ENCODE data around the gene PPP1R3C.

The PPP1R3C gene

GRCh38 chr10:91617072-91617609, 15.7 kb downstream of the PPP1R3C start:
- Histone ChIP-seq H2BK120ac (ENCODE audit: low read depth, low read length) (no peak overlapping the region), H3K4ac (ENCODE audit: low read depth, low read length) (no peak overlapping the region), H4K8ac (ENCODE audit: low read depth, low read length) (no peak overlapping the region), H3K79me2 (ENCODE audit: control insufficient read depth, insufficient read depth, low read length) (no peaks in the 10 kb centered on the region), H3K18ac (ENCODE audit: low read length) (no peak overlapping the region), H3K4me3 (ENCODE audit: low read length) (no peak overlapping the region), H3K4me1 (ENCODE audit: control insufficient read depth, low read depth, low read length) (no peaks in the 10 kb centered on the region), H3K27ac (ENCODE audit: low read depth, low read length) (no peak overlapping the region), H4K5ac (ENCODE audit: low read length) (no peak overlapping the region), H3K27me3 (ENCODE audit: insufficient read depth, low read length, poor library complexity) (no peaks in the 10 kb centered on the region), H2AK5ac (ENCODE audit: low read length) (no peak overlapping the region), H3K79me1 (ENCODE audit: low read length) (no peaks in the 10 kb centered on the region), H3K56ac (ENCODE audit: low read length) (no peak overlapping the region), H2BK5ac (ENCODE audit: low read length) (no peak overlapping the region), H3K36me3 (ENCODE audit: control insufficient read depth, insufficient read depth, low read length) (no peaks in the 10 kb centered on the region), H3K4me2 (ENCODE audit: low read length) (no peak overlapping the region), H3K9ac (ENCODE audit: low read length) (no peak overlapping the region), H3K23ac (ENCODE audit: low read length) (no peak overlapping the region), H2BK15ac (replicated peaks; ENCODE audit: low read depth) (no peak overlapping the region)
- no CpG with 5 or more reads among the region's 7 CpGs for WGBS (ENCODE audit: extremely low coverage, insufficient coverage, low lambda C conversion rate)
- DNase-seq: no peak

DNA sequence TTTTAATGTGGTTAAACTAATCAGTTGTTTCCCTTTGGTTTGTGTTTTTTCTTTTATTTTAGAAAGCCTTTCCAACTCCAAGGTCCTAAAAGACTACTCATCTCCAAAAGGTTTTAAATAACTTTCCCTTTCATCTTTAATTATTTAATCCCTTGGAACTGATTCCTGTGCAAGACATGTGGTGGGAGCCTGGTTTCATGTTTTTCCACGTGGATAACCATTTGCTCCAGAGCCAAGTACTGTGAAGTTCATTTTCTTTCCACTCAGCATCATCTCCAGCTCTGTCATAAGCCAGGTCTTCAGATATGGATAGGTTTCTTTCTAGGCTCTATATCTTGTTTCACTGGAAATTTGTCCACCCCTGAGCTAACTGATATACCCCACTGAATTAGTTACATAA, 16.7 kb downstream of the PPP1R3C start:
- WGBS (ENCODE audit: extremely low coverage, insufficient coverage, low lambda C conversion rate): no CpG with 5 or more reads among the region's 1 CpG
- H3K27ac ChIP-seq (ENCODE audit: low read depth, low read length): no peak overlapping the region

DNA sequence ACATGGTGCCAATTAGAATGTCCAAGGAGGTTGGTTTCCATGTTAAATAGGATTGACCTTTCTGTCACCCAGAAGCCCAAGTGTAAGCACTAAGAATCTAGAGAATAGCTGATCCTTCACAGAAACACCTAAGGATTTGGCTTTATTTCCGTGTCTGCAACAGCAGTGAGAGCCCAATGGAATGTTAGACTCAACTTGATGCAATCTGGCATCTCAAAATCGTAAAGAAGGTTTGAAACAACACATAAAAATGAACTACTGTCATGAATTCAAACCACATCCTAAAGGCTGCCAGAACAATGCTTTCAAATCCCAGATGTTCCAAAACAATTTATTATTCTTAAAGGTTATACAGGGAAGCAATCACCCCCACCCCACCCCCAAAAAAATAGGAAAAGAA, 18.6 kb downstream of the PPP1R3C start:
- Histone ChIP-seq H3K4me1 (ENCODE audit: control insufficient read depth, low read depth, low read length) (no peaks in the 10 kb centered on the region), H2BK5ac (ENCODE audit: low read length) (no peak overlapping the region), H2BK120ac (ENCODE audit: low read depth, low read length) (no peak overlapping the region), H4K5ac (ENCODE audit: low read length) (no peak overlapping the region), H3K18ac (ENCODE audit: low read length) (no peak overlapping the region), H3K4ac (ENCODE audit: low read depth, low read length) (no peak overlapping the region), H3K23ac (ENCODE audit: low read length) (no peak overlapping the region), H3K4me3 (ENCODE audit: low read length) (no peak overlapping the region), H3K79me1 (ENCODE audit: low read length) (no peaks in the 10 kb centered on the region), H3K56ac (ENCODE audit: low read length) (no peak overlapping the region), H3K36me3 (ENCODE audit: control insufficient read depth, insufficient read depth, low read length) (no peaks in the 10 kb centered on the region), H3K4me2 (ENCODE audit: low read length) (no peak overlapping the region), H3K27ac (ENCODE audit: low read depth, low read length) (no peak overlapping the region), H2AK5ac (ENCODE audit: low read length) (no peak overlapping the region), H3K79me2 (ENCODE audit: control insufficient read depth, insufficient read depth, low read length) (no peaks in the 10 kb centered on the region), H4K8ac (ENCODE audit: low read depth, low read length) (no peak overlapping the region), H2BK15ac (replicated peaks; ENCODE audit: low read depth) (no peak overlapping the region), H3K27me3 (ENCODE audit: insufficient read depth, low read length, poor library complexity) (no peaks in the 10 kb centered on the region), H3K9ac (ENCODE audit: low read length) (no peak overlapping the region)
- no CpG with 5 or more reads among the region's 2 CpGs for WGBS (ENCODE audit: extremely low coverage, insufficient coverage, low lambda C conversion rate)
- no peak for DNase-seq

More for the DNA sequence above, 16.7 kb downstream of the PPP1R3C start:
- Histone ChIP-seq H3K79me1 (ENCODE audit: low read length) (no peaks in the 10 kb centered on the region), H3K4me2 (ENCODE audit: low read length) (no peak overlapping the region), H4K5ac (ENCODE audit: low read length) (no peak overlapping the region), H2BK5ac (ENCODE audit: low read length) (no peak overlapping the region), H3K56ac (ENCODE audit: low read length) (no peak overlapping the region), H3K79me2 (ENCODE audit: control insufficient read depth, insufficient read depth, low read length) (no peaks in the 10 kb centered on the region), H2BK120ac (ENCODE audit: low read depth, low read length) (no peak overlapping the region), H3K18ac (ENCODE audit: low read length) (no peak overlapping the region), H3K4me3 (ENCODE audit: low read length) (no peak overlapping the region), H3K4ac (ENCODE audit: low read depth, low read length) (no peak overlapping the region), H4K8ac (ENCODE audit: low read depth, low read length) (no peak overlapping the region), H2BK15ac (replicated peaks; ENCODE audit: low read depth) (no peak overlapping the region), H3K9ac (ENCODE audit: low read length) (no peak overlapping the region), H2AK5ac (ENCODE audit: low read length) (no peak overlapping the region), H3K27me3 (ENCODE audit: insufficient read depth, low read length, poor library complexity) (no peaks in the 10 kb centered on the region), H3K36me3 (ENCODE audit: control insufficient read depth, insufficient read depth, low read length) (no peaks in the 10 kb centered on the region), H3K4me1 (ENCODE audit: control insufficient read depth, low read depth, low read length) (no peaks in the 10 kb centered on the region), H3K23ac (ENCODE audit: low read length) (no peak overlapping the region)
- no peak for DNase-seq

GRCh38 chr10:91613411-91614187, 19.3 kb downstream of the PPP1R3C start:
- no CpG with 5 or more reads among the region's 4 CpGs for WGBS (ENCODE audit: extremely low coverage, insufficient coverage, low lambda C conversion rate)
- Histone ChIP-seq H3K79me1 (ENCODE audit: low read length) (no peaks in the 10 kb centered on the region), H2BK5ac (ENCODE audit: low read length) (no peak overlapping the region), H3K9ac (ENCODE audit: low read length) (no peak overlapping the region), H3K4me3 (ENCODE audit: low read length) (no peak overlapping the region), H3K27ac (ENCODE audit: low read depth, low read length) (no peak overlapping the region), H3K18ac (ENCODE audit: low read length) (no peak overlapping the region), H2BK120ac (ENCODE audit: low read depth, low read length) (no peak overlapping the region), H2AK5ac (ENCODE audit: low read length) (no peak overlapping the region), H3K79me2 (ENCODE audit: control insufficient read depth, insufficient read depth, low read length) (no peaks in the 10 kb centered on the region), H4K5ac (ENCODE audit: low read length) (no peak overlapping the region), H3K27me3 (ENCODE audit: insufficient read depth, low read length, poor library complexity) (no peaks in the 10 kb centered on the region), H3K4ac (ENCODE audit: low read depth, low read length) (no peak overlapping the region), H3K36me3 (ENCODE audit: control insufficient read depth, insufficient read depth, low read length) (no peaks in the 10 kb centered on the region), H3K4me1 (ENCODE audit: control insufficient read depth, low read depth, low read length) (no peaks in the 10 kb centered on the region), H3K56ac (ENCODE audit: low read length) (no peak overlapping the region), H3K23ac (ENCODE audit: low read length) (no peak overlapping the region), H2BK15ac (replicated peaks; ENCODE audit: low read depth) (no peak overlapping the region), H3K4me2 (ENCODE audit: low read length) (no peak overlapping the region), H4K8ac (ENCODE audit: low read depth, low read length) (no peak overlapping the region)
- no peak for DNase-seq

DNA sequence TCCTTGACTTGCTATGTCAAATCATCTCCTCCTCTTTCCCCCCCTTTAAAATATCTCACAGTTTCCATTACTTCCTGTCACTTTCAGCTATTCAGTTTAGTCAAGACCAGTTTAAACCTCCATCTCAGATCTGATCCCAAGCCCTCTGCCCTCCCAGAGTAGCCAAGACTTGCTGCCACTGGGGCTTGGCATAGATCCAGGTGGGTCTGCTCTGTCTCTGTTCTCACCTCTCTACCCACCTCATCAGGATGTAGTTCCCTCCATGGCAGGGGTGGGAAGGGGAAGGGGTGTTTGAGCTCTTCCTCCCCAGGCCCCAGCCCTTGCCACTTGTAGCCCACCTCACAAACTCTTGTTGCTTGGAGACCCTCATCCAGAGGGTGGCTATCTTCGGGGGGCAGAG, 22.0 kb downstream of the PPP1R3C start:
- no peak overlapping the region for H4K8ac ChIP-seq (ENCODE audit: low read depth, low read length)
- H3K27me3 ChIP-seq (ENCODE audit: insufficient read depth, low read length, poor library complexity): no peaks in the 10 kb centered on the region
- H3K27ac ChIP-seq (ENCODE audit: low read depth, low read length): no peak overlapping the region
- no peak overlapping the region for H3K56ac ChIP-seq (ENCODE audit: low read length)
- no peak overlapping the region for H3K4ac ChIP-seq (ENCODE audit: low read depth, low read length)
- H3K79me2 ChIP-seq (ENCODE audit: control insufficient read depth, insufficient read depth, low read length): no peaks in the 10 kb centered on the region
- no peak overlapping the region for H2AK5ac ChIP-seq (ENCODE audit: low read length)
- H4K5ac ChIP-seq (ENCODE audit: low read length): no peak overlapping the region
- DNase-seq: no peak
- H2BK5ac ChIP-seq (ENCODE audit: low read length): no peak overlapping the region
- WGBS (ENCODE audit: extremely low coverage, insufficient coverage, low lambda C conversion rate): no CpG with 5 or more reads among the region's 1 CpG
- H3K9ac ChIP-seq (ENCODE audit: low read length): no peak overlapping the region
- H3K4me1 ChIP-seq (ENCODE audit: control insufficient read depth, low read depth, low read length): no peaks in the 10 kb centered on the region
- H3K23ac ChIP-seq (ENCODE audit: low read length): no peak overlapping the region
- H3K79me1 ChIP-seq (ENCODE audit: low read length): no peaks in the 10 kb centered on the region
- no peak overlapping the region for H3K18ac ChIP-seq (ENCODE audit: low read length)
- H3K36me3 ChIP-seq (ENCODE audit: control insufficient read depth, insufficient read depth, low read length): no peaks in the 10 kb centered on the region
- no peak overlapping the region for H2BK120ac ChIP-seq (ENCODE audit: low read depth, low read length)
- H3K4me3 ChIP-seq (ENCODE audit: low read length): no peak overlapping the region
- H2BK15ac ChIP-seq (replicated peaks; ENCODE audit: low read depth): no peak overlapping the region
- H3K4me2 ChIP-seq (ENCODE audit: low read length): no peak overlapping the region

- Histone ChIP-seq H3K23ac (ENCODE audit: low read length) (no peak overlapping the region), H3K79me2 (ENCODE audit: control insufficient read depth, insufficient read depth, low read length) (no peaks in the 10 kb centered on the region), H3K18ac (ENCODE audit: low read length) (no peak overlapping the region), H2BK120ac (ENCODE audit: low read depth, low read length) (no peak overlapping the region), H3K79me1 (ENCODE audit: low read length) (no peaks in the 10 kb centered on the region), H3K4me2 (ENCODE audit: low read length) (no peak overlapping the region), H2BK5ac (ENCODE audit: low read length) (no peak overlapping the region), H3K4ac (ENCODE audit: low read depth, low read length) (no peak overlapping the region), H4K5ac (ENCODE audit: low read length) (no peak overlapping the region), H3K4me1 (ENCODE audit: control insufficient read depth, low read depth, low read length) (no peaks in the 10 kb centered on the region), H3K36me3 (ENCODE audit: control insufficient read depth, insufficient read depth, low read length) (no peaks in the 10 kb centered on the region), H2AK5ac (ENCODE audit: low read length) (no peak overlapping the region), H2BK15ac (replicated peaks; ENCODE audit: low read depth) (no peak overlapping the region), H3K56ac (ENCODE audit: low read length) (no peak overlapping the region), H3K9ac (ENCODE audit: low read length) (no peak overlapping the region), H3K27me3 (ENCODE audit: insufficient read depth, low read length, poor library complexity) (no peaks in the 10 kb centered on the region), H3K27ac (ENCODE audit: low read depth, low read length) (no peak overlapping the region), H3K4me3 (ENCODE audit: low read length) (no peak overlapping the region), H4K8ac (ENCODE audit: low read depth, low read length) (no peak overlapping the region)
- DNase-seq: no peak
- no CpG with 5 or more reads among the region's 4 CpGs for WGBS (ENCODE audit: extremely low coverage, insufficient coverage, low lambda C conversion rate)
These were observed 22.4 kb downstream of the PPP1R3C start for GRCh38 chr10:91610444-91610843.

All from mesendoderm (in vitro differentiated cells).